HTR-8/SVneo (cell line): ENCODE measurements around the gene SULT1A2.
"Not testable (repeated sequence)": the region's sequence is repeated elsewhere in the genome, so short reads cannot be mapped to it uniquely, and the experiment has no call there.

Experiments
- DNase-seq: peaks from one replicate; pipeline ENCODE4 v3.0.0; 2011; ENCODE audit warnings: low spot score, mixed read lengths; ENCODE audit not compliant: insufficient read length
- FAIRE-seq: peaks from 2 replicates; lab custom pipeline; 2011; peaks lifted over from hg19 to GRCh38; lab: Jason Lieb, UNC

Gene SULT1A2

DNA sequence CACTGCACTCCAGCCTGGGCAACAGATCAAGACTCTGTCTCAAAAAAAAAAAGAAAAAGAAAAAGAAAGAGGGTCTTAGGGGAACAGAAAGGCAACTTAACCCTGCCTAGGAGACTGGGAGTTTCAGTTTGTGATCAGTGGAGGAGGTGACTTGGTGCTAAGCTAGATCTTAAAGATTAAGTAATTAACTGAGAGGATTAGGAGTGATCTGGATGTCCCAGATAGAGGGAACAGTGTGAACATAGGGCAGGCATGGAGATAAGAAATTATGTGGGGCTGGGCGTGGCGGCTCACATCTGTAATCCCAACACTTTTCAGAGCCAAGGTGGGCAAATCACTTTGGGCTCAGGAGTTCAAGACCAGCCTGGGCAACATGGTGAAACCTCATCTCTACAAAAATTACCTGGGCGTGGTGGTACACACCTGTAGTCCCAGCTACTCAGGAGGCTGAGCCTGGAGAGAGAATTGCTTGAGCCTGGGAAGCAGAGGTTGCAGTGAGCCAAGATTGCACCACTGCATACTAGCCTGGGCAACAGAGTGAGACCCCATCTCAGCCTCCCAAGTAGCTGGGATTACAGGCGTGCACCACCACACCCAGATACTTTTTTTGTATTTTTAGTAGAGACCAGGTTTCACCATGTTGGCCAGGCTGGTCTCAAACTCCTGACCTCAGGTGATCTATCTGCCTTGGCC is 30.5 kb downstream of the SULT1A2 start:
- not testable (repeated sequence) for FAIRE-seq

DNA sequence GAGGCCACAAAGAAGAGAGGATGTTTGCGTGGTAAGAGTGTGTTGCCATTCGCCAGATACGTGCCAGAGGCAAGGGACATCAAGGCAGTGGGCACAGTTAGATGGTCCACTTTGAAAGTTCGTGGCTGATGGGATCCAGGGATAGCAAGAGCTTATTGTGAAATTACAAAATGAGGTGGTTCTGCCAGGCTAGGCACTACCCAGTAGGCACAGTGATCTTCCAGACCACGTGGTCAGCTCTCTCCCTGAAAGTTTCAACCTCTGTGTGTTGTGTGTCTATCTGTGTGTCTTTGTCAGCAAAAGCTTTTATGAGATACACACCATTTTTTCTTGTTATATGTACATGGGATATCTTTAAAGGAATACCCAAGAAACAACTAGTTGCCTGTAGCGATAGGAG is 33.6 kb downstream of the SULT1A2 start:
- FAIRE-seq (no peak), DNase-seq (no peak)

More for the DNA sequence above, 30.5 kb downstream of the SULT1A2 start:
- DNase-seq, result not testable (repeated sequence)

DNA sequence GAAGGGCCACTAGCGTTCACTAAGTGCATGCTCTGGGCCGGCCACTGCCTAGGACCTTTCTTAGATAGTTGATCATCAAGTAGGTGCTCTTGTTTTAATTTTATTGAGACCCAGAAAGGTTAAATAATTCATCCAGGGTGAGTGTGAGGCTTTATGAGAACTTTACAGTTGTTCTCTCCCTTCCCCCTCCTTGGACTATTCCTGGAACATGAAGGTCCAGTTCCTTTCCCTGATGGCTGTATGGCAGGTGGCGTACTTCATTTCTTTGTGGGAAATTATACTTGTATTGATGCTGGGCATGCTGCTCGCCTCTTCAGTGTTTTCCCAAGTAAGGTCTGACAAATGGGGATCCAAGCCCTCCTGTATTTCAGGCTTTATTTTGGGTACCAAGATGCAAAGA is 34.7 kb downstream of the SULT1A2 start:
- no peak for DNase-seq
- FAIRE-seq, result no peak

DNA sequence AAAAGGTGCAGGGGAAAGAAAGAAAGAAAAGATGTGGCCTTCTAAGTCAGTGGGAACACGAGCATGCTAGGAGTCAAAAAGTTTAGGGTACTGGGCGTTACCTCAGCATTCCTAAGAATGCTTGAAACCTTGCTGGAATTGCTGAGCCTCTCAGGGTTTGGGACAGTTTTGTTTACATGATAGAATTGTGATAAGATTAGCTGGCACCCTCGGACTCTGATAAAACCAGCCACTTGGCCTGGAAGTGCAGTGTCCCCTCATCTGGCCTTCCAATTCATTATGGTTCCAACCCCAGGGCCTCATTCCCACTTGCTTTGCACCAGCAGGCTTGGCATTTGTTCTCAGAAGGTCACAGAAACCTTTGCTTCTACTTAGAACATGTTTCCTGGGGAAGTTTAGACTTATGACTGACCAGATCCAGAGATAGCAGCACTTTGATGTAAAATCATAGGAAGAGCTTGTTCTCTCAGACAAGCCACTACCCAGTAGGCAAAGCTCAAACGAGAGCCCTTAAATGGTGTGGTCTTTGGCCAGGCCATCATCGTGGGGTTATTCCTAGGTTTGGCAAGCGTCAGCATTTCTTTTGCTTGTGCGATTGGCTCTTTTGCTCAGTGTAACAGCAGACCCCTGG is 35.2 kb downstream of the SULT1A2 start:
- no peak for FAIRE-seq
- no peak for DNase-seq

DNA sequence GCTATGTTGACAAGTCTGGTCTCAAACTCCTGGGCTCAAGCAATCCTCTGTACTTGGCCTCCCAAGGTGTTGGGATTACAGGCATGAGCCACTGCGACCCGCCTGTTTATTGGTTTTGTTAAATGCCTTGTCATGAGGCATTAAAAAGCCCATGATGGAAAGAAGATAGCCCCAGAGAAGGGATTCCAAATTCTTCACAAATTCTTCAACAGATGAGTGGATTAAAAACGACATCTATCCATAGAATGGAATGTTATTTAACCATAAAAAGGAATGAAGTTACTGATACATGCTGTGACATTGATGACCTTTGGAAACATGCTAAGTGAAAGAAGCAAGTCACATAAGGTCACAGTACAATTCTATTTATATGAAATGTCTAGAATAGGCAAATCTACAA is 38.4 kb downstream of the SULT1A2 start:
- DNase-seq, result no peak
- FAIRE-seq, result no peak

DNA sequence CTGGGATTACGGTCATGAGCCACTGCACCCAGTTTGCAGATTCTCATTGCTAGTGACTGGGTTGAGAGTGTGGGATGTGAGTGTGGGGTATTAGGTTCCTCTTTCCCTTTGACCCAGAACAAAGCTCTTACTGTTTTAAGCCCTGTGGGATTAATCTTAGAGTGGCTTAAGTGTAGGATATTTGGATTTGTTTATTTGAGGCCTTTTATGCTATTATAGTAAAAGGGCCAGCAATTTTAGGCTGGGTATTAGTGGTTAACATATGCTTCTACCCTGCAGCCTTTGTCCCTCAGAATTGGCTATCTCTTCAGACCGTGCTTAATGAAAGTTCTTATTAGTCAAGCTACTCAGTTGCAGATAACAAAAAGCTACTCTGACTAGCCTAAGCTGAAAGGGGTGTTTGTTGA is 39.9 kb downstream of the SULT1A2 start:
- no peak for FAIRE-seq

DNA sequence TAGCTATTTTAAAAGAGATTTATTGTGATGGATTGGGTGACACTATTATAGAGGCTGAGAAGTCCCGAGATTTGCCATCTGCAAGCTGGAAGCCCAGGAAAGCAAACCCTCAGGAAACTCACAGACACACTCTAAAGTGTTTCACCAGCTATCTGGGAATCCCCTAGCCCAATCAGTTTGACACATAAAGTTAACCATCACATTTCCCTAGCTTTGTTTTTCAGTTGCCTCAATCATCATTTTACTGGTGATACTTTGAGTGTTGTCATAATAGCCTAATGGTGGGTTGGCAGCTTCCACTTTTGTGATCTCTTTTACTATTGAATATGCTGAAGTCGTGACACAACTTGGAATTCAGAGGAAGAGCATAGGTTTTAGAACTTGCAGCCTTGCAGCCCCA is 41.3 kb downstream of the SULT1A2 start:
- DNase-seq (no peak), FAIRE-seq (no peak)

More for the DNA sequence above, 39.9 kb downstream of the SULT1A2 start:
- DNase-seq, result no peak

DNA sequence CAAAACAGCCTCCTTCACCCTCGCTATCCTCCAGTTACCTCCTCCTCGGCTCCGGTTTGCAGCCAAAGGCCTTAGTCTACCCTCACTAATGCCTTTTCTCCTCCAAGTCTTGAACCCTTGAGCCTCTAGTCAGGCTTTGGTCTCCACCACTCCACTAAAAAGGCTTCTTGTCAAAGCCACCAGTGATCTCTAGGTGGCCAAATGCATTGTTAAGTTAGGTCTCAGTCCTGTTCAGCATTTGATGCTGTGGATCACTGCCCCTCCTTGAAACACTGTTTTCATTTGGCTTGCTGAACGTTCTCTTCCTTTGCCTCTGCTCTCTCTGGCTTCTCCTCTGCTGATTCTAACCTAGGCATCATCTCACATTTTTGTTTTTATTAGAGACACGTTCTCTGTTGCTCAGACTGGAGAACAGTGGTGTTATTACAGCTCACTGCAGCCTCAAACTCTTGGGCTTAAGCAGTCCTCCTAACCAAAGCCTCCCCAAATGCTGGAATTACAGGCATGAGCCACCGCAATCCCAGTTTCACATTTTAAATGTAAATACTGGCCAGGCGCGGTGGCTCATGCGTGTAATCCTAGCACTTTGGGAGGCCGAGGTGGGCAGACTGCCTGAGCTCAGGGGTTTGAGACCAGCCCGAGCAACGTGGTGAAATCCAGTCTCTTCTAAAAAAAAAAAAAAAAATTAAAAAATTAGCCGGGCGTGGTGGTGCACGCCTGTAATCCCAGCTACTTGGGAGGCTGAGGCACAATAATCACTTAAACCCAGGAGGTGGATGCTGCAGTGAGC is 42.0 kb downstream of the SULT1A2 start:
- DNase-seq (no peak), FAIRE-seq (no peak)

DNA sequence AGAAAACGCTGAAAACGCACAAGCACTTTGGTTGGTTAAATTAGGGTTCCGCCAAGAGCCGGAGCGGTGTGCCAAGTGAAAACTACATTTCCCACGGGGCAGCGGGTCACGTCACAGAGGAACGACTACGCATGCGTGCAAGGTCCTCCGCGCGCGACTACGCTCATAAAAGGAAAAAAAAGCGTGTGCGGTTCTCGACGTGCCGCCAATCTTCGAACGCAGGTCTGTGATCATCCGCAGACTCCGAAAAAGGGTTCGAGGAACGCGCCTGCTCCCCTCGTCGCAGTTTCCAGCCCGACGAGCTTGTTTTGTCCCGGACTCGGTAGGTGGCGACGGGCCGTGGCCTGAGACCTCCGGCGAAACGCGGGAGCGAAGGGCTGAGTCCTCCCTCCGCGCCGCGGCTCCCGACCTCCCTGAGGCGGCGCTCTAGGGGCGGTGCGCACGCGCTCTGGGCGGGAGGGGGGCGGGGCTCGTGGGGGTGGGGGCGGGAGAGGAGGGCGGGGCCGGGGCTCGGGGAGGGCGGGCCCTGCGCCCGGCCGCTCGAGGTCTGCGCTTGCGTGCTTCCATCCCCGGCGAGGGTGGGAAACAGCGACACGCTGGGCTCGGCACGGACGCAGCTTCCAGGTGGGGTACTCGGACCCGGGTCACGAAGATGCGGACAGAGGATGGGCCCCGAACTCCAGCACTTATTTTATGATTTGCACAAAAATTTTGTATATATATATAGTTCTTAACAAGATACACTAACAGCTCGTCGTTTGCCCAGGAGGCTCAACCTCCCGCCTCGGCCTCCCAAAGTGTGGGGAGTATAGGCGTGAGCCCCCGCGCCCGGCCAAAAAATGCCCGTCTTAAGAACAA is 42.8 kb downstream of the SULT1A2 start, which contains the start of gene SGF29:
SGF29 (plus strand) TSS at position 145 of the 858 bp plus-strand sequence. CDS start 27,150 bp downstream, outside the sequence.
- DNase-seq, result peak; percentile 86
- no peak for FAIRE-seq

DNA sequence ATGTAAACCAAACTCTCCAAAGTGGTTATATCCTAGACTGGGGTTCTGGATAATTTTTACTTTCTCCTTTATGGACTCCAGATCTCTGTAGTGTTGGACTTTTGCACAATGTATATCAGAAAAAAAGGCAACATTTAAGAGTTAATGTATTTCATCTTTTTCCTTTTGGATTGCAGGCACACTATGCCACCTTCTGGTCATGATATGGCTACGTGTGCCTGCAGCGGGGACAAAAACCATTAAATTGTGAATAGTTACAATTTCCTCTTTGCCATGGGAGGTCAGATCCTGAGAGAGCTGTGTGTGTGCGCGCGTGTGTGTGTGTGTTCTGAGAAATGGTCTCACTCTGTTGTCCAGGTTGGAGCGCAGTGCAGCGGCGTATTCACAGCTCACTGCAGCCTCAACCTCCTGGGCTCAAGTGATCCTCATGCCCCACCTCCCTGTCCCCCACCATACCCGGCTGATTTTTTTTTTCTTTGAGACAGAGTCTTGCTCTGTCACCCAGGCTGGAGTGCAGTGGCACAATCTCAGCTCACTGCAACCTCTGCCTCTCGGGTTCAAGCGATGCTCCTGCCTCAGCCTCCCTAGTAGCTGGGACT is 47.5 kb downstream of the SULT1A2 start:
- DNase-seq (peak; percentile 29), FAIRE-seq (no peak)

DNA sequence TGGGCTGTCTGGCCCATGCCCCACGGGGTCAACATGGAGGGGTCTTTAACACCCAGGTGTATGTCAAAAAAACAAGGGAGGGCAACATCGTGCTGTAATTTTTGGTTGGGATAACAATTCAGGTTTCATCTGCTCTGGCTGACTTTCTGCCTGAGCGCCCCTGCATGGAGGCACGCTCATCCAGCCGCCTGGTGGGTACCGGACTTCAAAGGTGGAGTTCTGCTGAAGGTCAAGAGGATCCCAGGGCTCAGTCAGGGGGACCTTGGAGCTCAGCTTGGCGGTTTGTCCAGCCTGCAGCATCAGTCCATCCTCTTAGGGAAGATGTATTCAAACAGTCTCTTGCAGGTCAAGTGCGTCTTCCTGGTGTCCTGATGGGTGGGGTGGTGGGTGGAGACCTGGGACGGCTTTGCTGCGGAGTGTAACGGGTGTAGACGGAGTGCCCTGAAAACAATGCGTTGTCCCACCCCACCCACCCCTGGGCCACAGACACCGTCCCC is 48.5 kb downstream of the SULT1A2 start:
- DNase-seq (no peak), FAIRE-seq (no peak)

DNA sequence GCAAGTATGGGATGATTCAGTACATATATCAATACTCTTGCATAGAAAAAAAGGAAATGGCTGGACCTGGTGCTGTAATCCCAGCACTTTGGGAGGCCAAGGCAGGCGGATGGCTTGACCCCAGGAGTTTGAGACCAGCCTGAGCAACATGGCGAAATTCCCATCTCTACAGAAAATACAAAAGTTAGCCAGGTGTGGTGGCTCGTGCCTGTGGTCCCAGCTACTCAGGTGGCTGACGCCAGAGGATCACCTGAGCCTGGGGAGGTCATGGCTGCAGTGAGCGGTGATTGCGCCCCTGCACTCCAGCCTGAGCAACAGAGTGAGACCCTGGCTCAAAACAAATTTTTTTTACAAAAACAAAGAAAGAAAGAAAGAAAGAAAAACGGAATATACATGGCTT is 50.2 kb downstream of the SULT1A2 start:
- DNase-seq (no peak), FAIRE-seq (no peak)

DNA sequence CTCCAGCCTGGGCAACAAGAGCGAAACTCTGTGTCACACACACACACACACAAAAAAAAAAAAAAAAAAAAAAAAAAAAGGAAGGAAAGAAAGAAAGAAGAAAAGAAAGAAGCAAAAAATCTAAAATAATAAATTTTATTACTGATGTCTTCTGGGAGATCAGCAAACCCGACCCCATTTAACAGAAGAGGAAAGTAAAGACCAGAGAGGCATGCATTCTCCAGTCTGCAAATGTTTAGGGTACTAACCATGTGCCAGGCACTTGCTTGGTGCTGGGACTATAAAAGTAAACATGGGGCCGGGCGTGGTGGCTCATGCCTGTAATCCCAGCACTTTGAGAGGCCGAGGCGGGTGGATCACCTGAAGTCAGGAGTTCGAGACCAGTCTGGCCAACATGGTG is 50.9 kb downstream of the SULT1A2 start:
- not testable (repeated sequence) for FAIRE-seq, DNase-seq

DNA sequence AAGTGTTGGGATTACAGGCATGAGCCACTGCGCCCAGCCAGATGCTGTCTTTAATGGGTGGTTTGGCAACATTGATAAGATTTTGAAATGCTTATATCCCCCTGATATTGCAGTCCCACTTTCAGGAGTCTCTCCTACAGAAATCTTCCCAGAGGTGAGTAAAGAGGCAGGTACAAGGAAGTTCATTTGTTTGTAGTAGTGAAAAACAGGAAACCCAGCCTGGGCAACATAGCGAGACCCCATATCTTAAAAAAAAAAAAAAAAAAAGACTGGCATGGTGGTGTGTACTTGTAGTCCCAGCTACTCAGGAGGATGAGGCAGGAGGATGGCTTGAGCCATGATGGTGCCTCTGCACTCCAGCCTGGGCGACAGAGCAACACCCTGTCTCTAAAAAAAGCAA is 51.9 kb downstream of the SULT1A2 start:
- no peak for DNase-seq
- no peak for FAIRE-seq

DNA sequence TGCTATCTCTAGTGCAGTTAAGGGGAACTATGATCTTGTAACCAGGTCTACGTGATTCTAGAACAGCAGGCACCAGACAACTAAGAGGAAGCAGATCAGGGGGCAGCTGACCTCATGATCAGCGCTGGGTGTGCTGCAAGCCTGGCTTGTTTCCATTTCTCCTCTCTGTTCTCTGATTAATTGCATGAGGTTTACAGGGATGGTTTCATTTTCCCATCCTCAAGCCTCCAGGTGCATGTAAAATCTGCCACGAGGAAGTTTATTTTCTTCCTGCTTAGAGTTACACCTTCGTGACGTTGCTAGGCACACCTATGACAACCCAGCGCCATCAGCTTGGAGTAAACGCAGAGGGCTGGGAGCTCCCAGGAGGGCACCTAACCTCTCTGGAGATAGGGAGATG is 53.8 kb downstream of the SULT1A2 start:
- no peak for DNase-seq
- FAIRE-seq, result no peak

DNA sequence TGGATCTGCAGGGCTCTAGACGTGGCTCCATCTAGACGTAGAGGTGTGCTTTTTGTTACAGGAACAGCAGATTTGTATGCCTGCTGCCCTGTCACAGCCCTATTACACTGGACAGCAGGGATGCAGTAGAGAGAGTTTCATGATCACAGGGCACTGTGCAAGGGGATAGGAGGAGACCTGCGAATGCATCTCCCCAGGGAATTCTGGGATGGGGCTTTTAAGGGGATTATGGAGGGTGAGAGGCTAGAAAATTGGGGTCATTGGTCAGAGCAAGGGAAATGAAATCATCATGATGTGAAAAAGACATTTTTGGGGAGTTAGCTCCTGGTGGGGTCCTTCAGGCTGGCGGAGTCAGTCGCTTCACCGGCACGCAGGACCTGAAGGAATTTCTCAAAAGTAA is 54.2 kb downstream of the SULT1A2 start:
- DNase-seq, result no peak
- FAIRE-seq, result no peak
